GM21717 (cell line): ENCODE data around the gene TM7SF3.
"Not testable (repeated sequence)": the region's sequence is repeated elsewhere in the genome, so short reads cannot be mapped to it uniquely, and the experiment has no call there.

Source experiments
- ATAC-seq: cut with Tn5 transposase; IDR thresholded peaks from one replicate; pipeline ENCODE4 v1.9.1; 2021; ENCODE audit warnings: mild to moderate bottlenecking, moderate library complexity; ENCODE audit not compliant: unreplicated experiment

TM7SF3 gene, protein sequence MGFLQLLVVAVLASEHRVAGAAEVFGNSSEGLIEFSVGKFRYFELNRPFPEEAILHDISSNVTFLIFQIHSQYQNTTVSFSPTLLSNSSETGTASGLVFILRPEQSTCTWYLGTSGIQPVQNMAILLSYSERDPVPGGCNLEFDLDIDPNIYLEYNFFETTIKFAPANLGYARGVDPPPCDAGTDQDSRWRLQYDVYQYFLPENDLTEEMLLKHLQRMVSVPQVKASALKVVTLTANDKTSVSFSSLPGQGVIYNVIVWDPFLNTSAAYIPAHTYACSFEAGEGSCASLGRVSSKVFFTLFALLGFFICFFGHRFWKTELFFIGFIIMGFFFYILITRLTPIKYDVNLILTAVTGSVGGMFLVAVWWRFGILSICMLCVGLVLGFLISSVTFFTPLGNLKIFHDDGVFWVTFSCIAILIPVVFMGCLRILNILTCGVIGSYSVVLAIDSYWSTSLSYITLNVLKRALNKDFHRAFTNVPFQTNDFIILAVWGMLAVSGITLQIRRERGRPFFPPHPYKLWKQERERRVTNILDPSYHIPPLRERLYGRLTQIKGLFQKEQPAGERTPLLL

DNA sequence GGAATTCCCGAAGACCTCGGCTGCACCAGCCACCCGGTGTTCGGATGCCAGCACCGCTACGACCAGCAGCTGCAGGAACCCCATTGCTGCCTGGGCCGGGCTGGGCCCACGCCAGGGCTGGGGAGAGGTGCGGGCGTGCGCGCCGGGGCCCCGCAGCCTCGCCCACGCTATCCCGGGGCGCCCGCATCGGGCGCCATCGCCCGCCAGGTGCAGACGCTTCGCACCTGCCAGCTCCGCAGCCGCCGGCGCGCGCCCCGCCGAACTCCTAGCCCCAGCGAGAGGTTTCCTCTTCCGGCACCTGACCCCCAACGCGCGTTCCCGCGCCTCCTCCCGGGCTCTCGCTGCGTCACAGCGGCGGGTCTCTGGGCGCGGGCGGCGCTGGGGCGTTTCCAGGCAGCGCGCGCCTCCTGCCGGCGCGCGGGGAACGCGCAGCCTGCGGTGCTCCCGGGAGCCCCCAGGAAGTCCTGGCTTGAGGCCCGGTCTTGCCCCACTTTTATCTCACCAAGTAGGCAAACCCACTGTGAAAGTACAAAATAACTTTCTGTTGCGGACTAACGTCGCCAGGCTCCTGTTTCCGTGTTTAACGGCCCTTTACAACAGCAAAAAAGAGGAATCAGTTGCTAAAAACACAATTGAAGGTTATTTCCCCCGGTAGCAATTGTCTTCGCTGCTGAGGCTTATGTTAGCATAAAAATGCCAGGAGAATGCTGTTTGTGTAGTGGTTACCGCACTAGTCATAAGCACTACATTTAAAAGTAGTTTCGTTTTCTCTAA is at the start of gene TM7SF3:
Gene TM7SF3 (minus strand): TSS at position 300 of the 774 bp plus-strand sequence. CDS start 216 bp downstream, at position 84.
- peak; percentile 83 for ATAC-seq

DNA sequence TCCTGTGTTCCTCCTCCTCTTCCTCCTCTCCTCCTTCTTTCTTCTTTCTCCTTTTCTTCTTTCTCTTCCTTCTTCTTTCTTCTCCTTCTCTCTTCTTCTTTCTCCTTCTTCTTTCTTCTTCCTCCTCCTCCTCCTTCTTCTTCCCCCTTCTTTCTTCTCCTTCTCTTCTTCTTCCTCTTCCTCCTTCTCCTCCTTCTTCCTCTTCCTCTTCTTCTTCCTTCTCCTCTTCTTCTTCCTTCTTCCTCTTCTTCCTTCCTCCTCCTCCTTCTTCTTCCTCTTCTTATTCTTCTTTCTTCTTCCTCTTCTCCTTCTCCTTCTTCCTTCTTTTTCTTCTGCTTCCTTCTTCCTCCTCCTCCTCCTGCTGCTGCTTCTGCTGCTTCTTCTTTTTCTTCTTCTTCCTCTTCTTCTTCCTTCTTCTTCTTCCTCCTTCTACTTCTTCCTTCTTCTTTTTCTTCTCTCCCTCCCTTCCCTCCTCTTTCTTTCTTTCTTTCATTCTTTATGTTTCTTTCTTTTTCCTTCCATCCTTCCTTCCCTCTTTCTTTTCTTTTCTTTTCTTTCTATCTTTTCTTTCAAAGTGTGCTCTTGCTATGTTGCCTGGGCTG is 49.2 kb upstream of the TM7SF3 start:
- no peak for ATAC-seq

DNA sequence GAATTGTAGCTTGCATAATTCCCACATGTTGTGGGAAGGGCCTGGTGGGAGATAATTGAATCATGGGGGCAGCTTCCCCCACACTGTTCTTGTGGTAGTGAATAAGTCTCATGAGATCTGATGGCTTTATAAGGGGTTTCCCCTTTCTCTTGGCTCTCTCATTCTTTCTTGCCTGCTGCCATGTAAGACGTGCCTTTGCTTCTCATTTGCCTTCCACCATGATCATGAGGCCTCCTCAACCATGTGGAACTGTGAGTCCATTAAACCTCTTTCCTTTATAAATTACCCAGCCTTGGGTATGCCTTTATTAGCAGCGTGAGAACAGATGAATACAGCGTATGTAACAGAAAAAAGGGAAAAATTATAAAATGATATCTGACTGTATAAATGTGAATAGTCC is 47.1 kb upstream of the TM7SF3 start:
- no peak for ATAC-seq

DNA sequence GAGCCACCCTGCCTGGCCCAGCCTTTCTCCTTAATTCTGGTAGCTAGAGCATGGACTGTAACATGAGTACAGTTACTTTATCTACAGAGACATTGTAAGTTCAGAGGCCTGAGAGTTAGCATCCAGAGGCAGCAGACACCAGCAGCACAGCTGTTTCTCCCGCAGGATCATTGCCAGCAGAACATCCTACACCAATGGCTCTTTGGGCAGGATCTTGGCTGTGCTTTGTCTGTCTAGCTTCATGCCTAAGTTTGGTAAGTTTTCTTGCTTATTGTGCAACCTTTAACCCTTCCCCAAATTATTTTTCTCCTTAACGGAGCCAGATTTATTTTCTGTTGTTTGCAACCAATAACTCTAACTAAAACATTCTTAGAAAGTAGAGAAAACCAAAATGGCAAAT is 46.6 kb upstream of the TM7SF3 start:
- ATAC-seq = no peak

DNA sequence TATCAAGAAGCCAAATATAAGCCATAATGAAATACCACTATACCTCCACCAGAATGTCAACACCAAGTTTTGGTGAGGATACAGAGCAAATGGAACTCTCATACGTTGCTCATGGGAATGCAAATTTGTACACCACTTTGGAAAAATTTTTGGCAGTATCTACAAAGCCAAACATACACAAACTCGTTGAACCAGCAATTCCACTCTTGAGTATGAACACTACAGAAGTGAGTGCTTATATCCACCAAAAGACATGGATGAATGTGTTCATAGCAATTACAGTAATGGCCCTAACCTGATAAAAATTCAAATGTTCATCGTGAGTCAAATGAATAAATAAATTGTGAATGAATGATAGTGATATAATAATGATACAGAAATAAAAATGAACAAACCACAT is 43.4 kb upstream of the TM7SF3 start:
- no peak for ATAC-seq

DNA sequence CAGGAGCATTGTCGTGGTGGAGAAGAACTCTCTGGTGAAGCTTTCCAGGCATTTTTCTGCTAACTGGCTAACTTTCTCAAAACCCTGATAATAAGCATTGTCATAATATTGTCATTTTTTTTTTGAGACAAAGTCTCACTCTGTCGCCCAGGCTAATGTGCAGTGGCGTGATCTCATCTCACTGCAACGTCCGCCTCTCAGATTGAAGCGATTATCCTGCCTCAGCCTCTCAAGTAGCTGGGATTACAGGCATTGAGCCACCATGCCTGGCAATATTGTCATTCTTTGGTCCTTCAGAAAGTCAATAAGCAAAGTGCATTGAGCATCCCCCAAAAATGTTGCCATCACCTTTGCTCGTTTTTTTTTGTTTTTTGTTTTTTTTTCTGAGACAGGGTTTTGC is 41.8 kb upstream of the TM7SF3 start:
- ATAC-seq = no peak

DNA sequence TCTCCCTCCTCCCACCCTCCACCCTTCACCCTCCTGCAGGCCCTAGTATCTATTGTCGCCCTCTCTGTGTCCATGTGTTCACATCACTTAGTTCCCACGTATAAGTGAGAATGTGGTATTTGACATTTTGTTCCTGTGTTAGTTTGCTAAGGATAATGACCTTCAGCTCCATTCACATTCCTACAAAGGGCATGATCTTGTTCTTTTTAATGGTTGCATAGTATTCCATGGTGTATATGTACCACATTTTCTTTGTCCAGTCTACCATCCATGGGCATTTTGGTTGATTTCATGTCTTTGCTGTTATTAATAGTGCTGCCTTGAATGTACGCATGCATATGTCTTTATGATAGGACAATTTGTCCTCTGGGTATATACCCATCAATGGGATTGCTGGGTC is 38.6 kb upstream of the TM7SF3 start:
- ATAC-seq = no peak

DNA sequence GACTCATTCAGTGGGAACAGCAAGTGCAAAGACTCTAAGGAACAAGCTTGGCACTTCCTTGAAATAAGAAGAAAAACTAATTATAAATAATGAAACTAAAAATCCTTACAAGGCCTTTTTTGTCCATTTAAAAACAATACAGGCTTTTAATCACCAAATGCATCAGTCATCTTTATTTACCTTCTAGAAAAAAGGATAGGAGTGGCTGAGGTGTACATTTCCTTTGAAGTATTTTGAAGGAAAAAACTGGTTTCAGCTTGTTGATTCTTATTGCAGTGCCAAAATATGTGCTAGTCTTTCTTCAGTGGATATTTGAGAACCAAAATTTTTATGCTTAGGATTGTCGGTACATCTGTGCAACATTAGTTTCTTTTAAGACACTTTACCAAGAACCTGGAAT is 38.0 kb upstream of the TM7SF3 start:
- ATAC-seq = no peak

DNA sequence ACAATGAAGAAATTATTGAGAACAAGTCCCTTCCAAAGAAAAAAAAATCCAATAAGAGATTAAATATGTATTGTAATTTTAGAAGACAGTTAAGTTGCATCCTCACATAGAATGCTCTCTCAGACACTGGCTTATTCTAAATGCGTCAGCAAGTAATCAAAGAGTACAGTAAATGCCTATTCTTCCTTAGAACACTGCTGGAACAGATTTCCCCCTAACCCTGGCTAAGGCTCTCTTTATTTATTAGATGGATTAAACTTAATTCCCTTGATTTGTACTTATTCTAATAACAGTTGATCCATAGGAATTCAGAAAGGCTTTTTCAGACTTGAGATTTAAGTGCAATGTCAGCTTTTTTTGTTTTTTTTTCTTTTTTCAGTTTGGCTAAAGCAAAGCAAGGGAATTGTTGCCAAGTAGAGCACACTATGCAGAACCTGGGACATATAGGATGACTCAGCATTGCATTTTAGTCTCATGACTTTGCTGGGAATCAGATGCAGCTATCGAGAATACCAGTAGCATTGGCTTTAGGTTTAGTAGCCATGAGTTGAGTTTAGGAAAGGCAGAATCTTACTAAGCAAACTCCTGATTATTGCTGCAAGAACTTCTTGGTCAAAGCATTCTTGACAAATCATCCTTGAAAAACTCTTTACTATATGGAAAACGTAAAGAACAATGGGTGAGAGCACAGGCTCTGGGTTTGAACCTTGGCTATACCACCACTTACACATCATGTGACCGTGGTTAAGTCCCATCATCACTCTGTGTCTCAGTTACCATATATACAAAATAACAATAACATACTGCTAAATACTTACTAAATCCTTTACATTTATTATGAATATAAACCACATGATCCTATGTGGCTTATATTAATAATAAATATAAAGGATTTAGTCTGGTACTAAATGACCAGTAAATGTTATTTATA is 34.9 kb upstream of the TM7SF3 start:
- ATAC-seq = no peak

DNA sequence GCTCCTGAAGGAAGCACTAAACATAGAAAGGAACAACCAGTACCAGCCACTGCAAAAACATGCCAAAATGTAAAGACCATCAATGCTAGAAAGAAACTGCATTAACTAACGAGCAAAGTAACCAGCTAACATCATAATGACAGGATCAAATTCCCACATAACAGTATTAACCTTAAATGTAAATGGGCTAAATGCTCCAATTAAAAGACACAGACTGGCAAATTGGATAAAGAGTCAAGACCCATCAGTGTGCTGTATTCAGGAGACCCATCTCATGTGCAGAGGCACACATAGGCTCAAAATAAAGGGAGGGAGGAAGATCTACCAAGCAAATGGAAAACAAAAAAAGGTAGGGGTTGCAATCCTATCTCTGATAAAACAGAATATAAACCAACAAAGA is 27.8 kb upstream of the TM7SF3 start:
- ATAC-seq = not testable (repeated sequence)

DNA sequence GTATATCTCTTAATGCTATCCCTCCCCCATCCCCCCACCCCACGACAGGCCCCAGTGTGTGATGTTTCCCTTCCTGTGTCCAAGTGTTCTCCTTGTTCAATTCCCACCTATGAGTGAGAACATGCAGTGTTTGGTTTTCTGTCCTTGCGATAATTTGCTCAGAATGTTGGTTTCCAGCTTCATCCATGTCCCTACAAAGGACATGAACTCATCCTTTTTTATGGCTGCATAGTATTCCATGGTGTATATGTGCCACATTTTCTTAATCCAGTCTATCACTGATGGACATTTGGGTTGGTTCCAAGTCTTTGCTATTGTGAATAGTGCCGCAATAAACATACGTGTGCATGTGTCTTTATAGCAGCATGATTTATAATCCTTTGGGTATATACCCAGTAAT is 26.5 kb upstream of the TM7SF3 start:
- not testable (repeated sequence) for ATAC-seq

DNA sequence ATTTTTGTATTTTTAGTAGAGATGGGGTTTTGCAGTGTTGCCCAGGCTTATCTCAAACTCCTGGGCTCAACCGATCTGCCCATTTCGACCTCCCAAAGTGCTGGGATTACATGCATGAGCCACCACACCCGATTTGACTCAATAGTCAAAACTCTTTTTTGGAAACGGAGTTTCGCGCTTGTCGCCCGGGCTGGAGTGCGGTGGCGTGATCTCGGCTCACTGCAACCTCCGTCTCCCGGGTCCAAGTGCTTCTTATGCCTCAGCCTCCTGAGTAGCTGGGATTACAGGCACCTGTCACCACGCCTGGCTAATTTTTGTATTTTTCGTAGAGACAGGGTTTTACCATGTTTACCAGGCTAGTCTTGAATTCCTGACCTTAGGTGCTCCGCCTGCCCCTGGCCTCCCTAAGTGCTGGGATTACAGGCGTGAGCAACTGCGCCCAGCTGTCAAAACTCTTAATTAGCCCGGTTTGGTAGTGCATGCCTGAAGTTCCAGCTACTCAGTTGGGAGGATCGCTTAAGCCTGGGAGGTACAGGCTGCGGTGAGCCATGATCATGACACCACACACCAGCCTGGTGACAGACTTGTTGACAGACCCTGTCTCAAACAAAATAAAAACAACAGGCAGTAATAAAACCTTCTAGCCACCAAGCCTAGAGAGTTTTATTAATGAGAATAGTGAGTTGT is 20.6 kb upstream of the TM7SF3 start:
- ATAC-seq = no peak

DNA sequence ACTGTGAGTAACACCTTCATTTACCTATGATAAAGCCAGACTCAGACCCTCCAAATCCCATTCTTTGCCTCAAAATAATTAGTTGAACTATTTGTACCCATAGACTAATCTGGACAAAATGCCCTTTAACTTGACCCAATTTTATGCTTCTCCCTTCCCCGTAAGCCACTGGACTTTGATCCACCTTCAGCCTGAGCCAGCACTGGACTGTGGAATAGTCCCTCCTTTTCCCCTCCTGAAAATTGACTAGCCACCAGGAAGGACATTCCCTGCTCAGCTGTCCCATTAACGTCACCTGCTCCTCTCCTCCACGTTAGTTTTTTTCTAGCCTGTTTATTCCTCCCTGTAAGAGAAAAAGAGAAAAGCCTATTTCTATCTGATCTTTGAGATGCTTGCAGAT is 18.5 kb upstream of the TM7SF3 start:
- ATAC-seq = no peak

DNA sequence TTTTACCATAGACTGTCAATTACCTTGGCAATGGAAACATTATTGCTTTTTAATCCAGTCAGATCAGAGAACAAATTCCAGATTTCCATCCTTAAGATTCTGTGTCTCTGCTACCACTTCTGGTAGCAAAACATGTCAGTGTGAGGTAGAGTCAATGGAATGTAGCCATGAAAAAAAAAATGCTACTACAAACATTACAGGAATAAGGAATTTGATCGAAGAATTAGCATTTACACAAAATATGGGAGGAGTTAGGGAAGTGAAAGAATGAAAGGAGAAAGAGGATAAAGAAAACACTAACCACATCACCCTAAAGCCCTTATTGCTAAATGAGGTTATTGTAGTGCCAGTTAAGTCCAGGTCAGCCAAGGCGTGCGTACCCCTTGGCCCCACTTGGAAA is 17.3 kb upstream of the TM7SF3 start:
- ATAC-seq = no peak

DNA sequence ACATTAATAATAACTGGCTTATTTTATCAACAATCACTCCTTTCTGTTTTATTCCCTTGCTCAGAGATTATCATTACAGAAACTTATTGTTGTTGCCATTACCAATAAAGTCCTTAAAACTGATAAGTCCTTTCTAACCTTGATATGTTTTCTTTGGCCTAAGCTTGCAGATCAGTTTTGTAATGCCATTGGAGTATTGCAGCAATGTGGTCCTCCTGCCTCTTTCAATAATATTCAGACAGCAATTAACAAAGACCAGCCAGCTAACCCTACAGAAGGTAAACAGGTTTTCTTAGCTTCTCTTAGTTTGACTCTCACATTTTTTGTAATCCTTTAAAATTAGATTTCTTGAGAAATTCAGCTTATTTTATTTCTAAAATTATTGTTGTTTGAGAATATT is 12.1 kb upstream of the TM7SF3 start:
- no peak for ATAC-seq

DNA sequence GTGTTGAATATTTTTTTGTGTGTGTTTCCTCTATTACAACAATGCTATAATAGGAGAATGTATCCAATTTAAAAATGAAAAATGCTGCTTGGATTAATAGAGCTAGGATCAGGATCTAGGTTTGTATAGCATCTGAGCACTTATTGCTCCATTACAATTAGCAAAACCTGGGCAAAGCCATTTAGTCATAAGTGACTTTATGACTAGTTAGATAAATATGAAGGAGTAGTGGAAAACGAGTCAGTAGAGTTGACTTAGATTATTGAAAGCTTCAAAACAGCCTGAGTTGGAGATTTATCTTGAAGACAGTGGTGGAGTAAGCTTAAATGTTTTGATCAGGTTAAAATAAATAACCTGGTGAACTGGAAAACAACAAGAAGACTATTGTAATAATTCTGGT is 10.9 kb upstream of the TM7SF3 start:
- ATAC-seq = no peak

DNA sequence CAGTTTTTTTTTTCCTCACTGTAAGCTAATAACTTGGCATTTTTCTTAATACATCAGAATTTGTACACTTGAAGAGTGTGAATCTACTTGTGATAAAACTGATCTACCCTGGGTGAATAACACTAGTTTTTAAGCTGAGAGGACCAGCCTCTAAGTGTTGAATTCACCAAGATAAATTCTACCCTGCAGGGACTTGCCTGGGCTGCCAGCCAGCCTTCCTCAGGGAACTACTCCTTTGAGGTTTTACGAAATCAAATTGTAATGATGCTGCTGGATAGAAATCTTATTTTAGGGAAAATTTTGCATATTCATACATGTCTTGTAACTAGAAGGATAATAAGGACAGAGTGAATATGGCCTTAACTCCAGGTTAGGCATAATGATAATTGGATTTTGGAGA is 10.1 kb upstream of the TM7SF3 start:
- no peak for ATAC-seq

DNA sequence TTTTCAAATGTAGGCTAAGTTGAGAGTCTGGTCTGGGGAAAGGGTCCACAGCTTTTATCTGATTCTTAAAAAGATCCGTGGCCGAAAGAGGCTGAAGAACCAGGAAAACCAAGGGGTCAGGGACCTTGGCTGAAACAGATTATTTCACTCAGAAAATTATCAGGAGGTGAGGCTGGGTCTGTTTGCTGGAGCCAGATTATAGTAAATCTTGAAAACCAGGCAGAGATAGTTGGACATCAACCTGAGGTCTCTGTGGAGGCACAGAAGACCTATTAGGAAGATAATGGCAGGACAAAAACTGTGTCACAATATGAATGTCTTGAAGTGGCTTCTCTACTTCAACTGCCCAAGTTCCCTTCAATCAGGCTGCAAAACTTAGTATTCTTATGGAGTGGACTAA is 6.6 kb upstream of the TM7SF3 start:
- no peak for ATAC-seq

DNA sequence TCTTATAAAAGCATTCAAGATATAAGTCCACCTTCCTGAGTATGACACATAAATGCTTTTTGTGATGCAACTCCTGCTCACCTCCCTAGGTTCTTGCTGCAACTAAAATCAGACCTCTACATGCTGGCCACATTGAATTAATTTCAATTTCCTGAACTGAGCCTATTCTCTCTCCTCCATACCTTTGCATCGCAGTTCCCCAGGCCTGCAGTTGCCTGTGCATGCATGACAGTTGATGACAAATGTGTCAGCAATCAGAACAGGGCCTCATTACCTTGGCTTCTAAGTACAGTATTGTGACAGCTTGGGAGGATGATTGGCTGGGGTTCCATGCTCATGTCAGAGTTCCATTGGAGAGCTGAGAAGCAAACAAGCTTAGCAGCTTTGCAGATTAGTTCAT is 3.9 kb upstream of the TM7SF3 start:
- no peak for ATAC-seq
